A673 (cell line): ENCODE results near the gene ITM2B.
"Not testable (repeated sequence)": the region's sequence is repeated elsewhere in the genome, so short reads cannot be mapped to it uniquely, and the experiment has no call there.

Experiments
- EZH2 ChIP-seq: fragments of 200-600 bp; sonication (generic); IDR thresholded peaks from 2 replicates; pipeline ENCODE4 v1.6.1; 2017; ENCODE audit warnings: borderline replicate concordance, low read depth, mild to moderate bottlenecking, mixed read lengths, antibody characterized with exemption, low read length; ENCODE audit not compliant: poor library complexity, severe bottlenecking
- TF ChIP-seq, protein P1 (sequence below): fragments of 300-800, 200-600 bp; sonication (generic); conservative IDR thresholded peaks from 2 replicates; pipeline ENCODE4 v1.5.1; 2017; ENCODE audit warnings: low read depth, mild to moderate bottlenecking, antibody characterized with exemption, low read length, moderate library complexity, mixed read lengths

DNA sequence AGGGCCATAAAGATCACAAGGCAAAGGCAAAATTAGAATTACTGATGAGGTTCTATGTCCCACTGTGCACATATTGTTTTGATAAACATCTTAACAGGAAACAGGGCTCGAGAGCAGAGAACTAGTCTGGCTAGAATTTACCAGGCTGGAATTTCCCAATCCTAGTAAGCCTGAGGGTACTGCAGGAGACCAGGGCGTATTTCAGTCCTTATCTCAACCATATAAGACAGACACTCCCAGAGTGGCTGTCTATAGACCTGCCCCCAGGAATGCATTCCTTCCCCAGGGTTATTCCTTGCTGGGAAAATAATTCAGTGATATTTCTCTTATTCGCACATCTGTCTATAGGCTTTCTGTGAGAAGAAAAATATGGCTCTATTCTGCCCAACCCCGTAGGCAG is 25.8 kb upstream of the ITM2B start:
- TF ChIP-seq, protein P1, sequence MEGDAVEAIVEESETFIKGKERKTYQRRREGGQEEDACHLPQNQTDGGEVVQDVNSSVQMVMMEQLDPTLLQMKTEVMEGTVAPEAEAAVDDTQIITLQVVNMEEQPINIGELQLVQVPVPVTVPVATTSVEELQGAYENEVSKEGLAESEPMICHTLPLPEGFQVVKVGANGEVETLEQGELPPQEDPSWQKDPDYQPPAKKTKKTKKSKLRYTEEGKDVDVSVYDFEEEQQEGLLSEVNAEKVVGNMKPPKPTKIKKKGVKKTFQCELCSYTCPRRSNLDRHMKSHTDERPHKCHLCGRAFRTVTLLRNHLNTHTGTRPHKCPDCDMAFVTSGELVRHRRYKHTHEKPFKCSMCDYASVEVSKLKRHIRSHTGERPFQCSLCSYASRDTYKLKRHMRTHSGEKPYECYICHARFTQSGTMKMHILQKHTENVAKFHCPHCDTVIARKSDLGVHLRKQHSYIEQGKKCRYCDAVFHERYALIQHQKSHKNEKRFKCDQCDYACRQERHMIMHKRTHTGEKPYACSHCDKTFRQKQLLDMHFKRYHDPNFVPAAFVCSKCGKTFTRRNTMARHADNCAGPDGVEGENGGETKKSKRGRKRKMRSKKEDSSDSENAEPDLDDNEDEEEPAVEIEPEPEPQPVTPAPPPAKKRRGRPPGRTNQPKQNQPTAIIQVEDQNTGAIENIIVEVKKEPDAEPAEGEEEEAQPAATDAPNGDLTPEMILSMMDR: not testable (repeated sequence)
- TF ChIP-seq EZH2: not testable (repeated sequence)
